Measurements from ENCODE around the gene TBC1D2.
"Not testable (repeated sequence)": the region's sequence is repeated elsewhere in the genome, so short reads cannot be mapped to it uniquely, and the experiment has no call there.

Gene TBC1D2

GRCh38 chr9:98175762-98176161 is 79.7 kb downstream of the TBC1D2 start:
- Histone ChIP-seq H3K9ac (ENCODE audit: insufficient read length) (no peak overlapping the region), H3K9me3 (ENCODE audit: low read depth, low read length) (no peaks in the 10 kb centered on the region), H3K27ac (no peak overlapping the region), H3K36me3 (ENCODE audit: insufficient read depth, low read length) (no peaks in the 10 kb centered on the region), H3K4me3 (no peak overlapping the region)
- no peak for DNase-seq (ENCODE audit: low read depth, low spot score)
- no peak for TF ChIP-seq EZH2 (IDR thresholded peaks at IDR 0.05)
- no peak for TF ChIP-seq FOXP2 (optimal IDR thresholded peaks at IDR 0.05; ENCODE audit: control extremely low read depth, extremely low read length, insufficient read depth)
- no peak for TF ChIP-seq POLR2AphosphoS5 (IDR thresholded peaks at IDR 0.05; ENCODE audit: borderline replicate concordance, low read depth, low read length)

GRCh38 chr9:98175028-98175569 is 80.3 kb downstream of the TBC1D2 start:
- no peak overlapping the region for H3K27ac ChIP-seq
- no peaks in the 10 kb centered on the region for H3K36me3 ChIP-seq (ENCODE audit: insufficient read depth, low read length)
- H3K4me3 ChIP-seq = no peak overlapping the region
- TF ChIP-seq FOXP2 (optimal IDR thresholded peaks at IDR 0.05; ENCODE audit: control extremely low read depth, extremely low read length, insufficient read depth) (no peak), POLR2AphosphoS5 (IDR thresholded peaks at IDR 0.05; ENCODE audit: borderline replicate concordance, low read depth, low read length) (no peak)
- H3K9me3 ChIP-seq (ENCODE audit: low read depth, low read length) = no peaks in the 10 kb centered on the region
- no peak for DNase-seq (ENCODE audit: low read depth, low spot score)
- no peak overlapping the region for H3K9ac ChIP-seq (ENCODE audit: insufficient read length)

GRCh38 chr9:98174502-98174918 is 80.9 kb downstream of the TBC1D2 start:
- H3K9me3 ChIP-seq (ENCODE audit: low read depth, low read length); H3K36me3 ChIP-seq (ENCODE audit: insufficient read depth, low read length); DNase-seq (ENCODE audit: low read depth, low spot score); H3K4me3 ChIP-seq; H3K27ac ChIP-seq; H3K9ac ChIP-seq (ENCODE audit: insufficient read length): not testable (repeated sequence)

- no peak for DNase-seq (ENCODE audit: low read depth, low spot score)
- Histone ChIP-seq H3K27ac (no peak overlapping the region), H3K4me3 (no peak overlapping the region), H3K9ac (ENCODE audit: insufficient read length) (no peak overlapping the region), H3K36me3 (ENCODE audit: insufficient read depth, low read length) (no peaks in the 10 kb centered on the region), H3K9me3 (ENCODE audit: low read depth, low read length) (no peaks in the 10 kb centered on the region)
- TF ChIP-seq EZH2 (IDR thresholded peaks at IDR 0.05) (no peak), POLR2AphosphoS5 (IDR thresholded peaks at IDR 0.05; ENCODE audit: borderline replicate concordance, low read depth, low read length) (no peak), FOXP2 (optimal IDR thresholded peaks at IDR 0.05; ENCODE audit: control extremely low read depth, extremely low read length, insufficient read depth) (no peak)
Observed at GRCh38 chr9:98173181-98173580, 82.3 kb downstream of the TBC1D2 start.

GRCh38 chr9:98172604-98173003 is 82.8 kb downstream of the TBC1D2 start:
- Histone ChIP-seq H3K27ac (no peak overlapping the region), H3K9me3 (ENCODE audit: low read depth, low read length) (no peaks in the 10 kb centered on the region), H3K9ac (ENCODE audit: insufficient read length) (no peak overlapping the region), H3K36me3 (ENCODE audit: insufficient read depth, low read length) (no peaks in the 10 kb centered on the region), H3K4me3 (no peak overlapping the region)
- no peak for DNase-seq (ENCODE audit: low read depth, low spot score)
- TF ChIP-seq EZH2 (IDR thresholded peaks at IDR 0.05) = no peak
- no peak for TF ChIP-seq FOXP2 (optimal IDR thresholded peaks at IDR 0.05; ENCODE audit: control extremely low read depth, extremely low read length, insufficient read depth)
- TF ChIP-seq POLR2AphosphoS5 (IDR thresholded peaks at IDR 0.05; ENCODE audit: borderline replicate concordance, low read depth, low read length) = no peak

- DNase-seq (ENCODE audit: low read depth, low spot score) = no peak
- Histone ChIP-seq H3K4me3 (no peak overlapping the region), H3K9ac (ENCODE audit: insufficient read length) (no peak overlapping the region), H3K9me3 (ENCODE audit: low read depth, low read length) (no peaks in the 10 kb centered on the region), H3K36me3 (ENCODE audit: insufficient read depth, low read length) (no peaks in the 10 kb centered on the region), H3K27ac (no peak overlapping the region)
- TF ChIP-seq POLR2AphosphoS5 (IDR thresholded peaks at IDR 0.05; ENCODE audit: borderline replicate concordance, low read depth, low read length) (no peak), FOXP2 (optimal IDR thresholded peaks at IDR 0.05; ENCODE audit: control extremely low read depth, extremely low read length, insufficient read depth) (no peak), EZH2 (IDR thresholded peaks at IDR 0.05) (no peak)
Observed at GRCh38 chr9:98171176-98171925, 84.1 kb downstream of the TBC1D2 start.

GRCh38 chr9:98168941-98169488 is 86.4 kb downstream of the TBC1D2 start:
- no peaks in the 10 kb centered on the region for H3K9me3 ChIP-seq (ENCODE audit: low read depth, low read length)
- TF ChIP-seq FOXP2 (optimal IDR thresholded peaks at IDR 0.05; ENCODE audit: control extremely low read depth, extremely low read length, insufficient read depth) (no peak), EZH2 (IDR thresholded peaks at IDR 0.05) (no peak), POLR2AphosphoS5 (IDR thresholded peaks at IDR 0.05; ENCODE audit: borderline replicate concordance, low read depth, low read length) (no peak)
- no peak overlapping the region for H3K27ac ChIP-seq
- no peak overlapping the region for H3K9ac ChIP-seq (ENCODE audit: insufficient read length)
- no peak for DNase-seq (ENCODE audit: low read depth, low spot score)
- no peaks in the 10 kb centered on the region for H3K36me3 ChIP-seq (ENCODE audit: insufficient read depth, low read length)
- H3K4me3 ChIP-seq = no peak overlapping the region

- no peaks in the 10 kb centered on the region for H3K9me3 ChIP-seq (ENCODE audit: low read depth, low read length)
- H3K4me3 ChIP-seq = no peak overlapping the region
- no peak overlapping the region for H3K9ac ChIP-seq (ENCODE audit: insufficient read length)
- no peak overlapping the region for H3K27ac ChIP-seq
- DNase-seq (ENCODE audit: low read depth, low spot score) = no peak
- no peak for TF ChIP-seq FOXP2 (optimal IDR thresholded peaks at IDR 0.05; ENCODE audit: control extremely low read depth, extremely low read length, insufficient read depth)
- no peak for TF ChIP-seq EZH2 (IDR thresholded peaks at IDR 0.05)
- no peak for TF ChIP-seq POLR2AphosphoS5 (IDR thresholded peaks at IDR 0.05; ENCODE audit: borderline replicate concordance, low read depth, low read length)
- H3K36me3 ChIP-seq (ENCODE audit: insufficient read depth, low read length) = no peaks in the 10 kb centered on the region
Observed at GRCh38 chr9:98168153-98168780, 87.2 kb downstream of the TBC1D2 start.

Data from SK-N-MC (cell line).